ENCODE results near the gene INPP5K. TPM values are rescaled to one million over a fixed set of nuclear protein-coding genes. Genes with fewer than 3 reads are reported as not detected.

Gene INPP5K
- polyA plus RNA-seq, 1 donor from 2014 or later = 35.8 TPM

GRCh38 chr17:1512351-1512750 lies 4.1 kb downstream of the INPP5K start:
- no peaks in the 10 kb centered on the region for H3K36me3 ChIP-seq (ENCODE audit: insufficient read depth, low read length)
- no peaks in the 10 kb centered on the region for H3K9me3 ChIP-seq (ENCODE audit: low read length)
- no peaks in the 10 kb centered on the region for H3F3A ChIP-seq (ENCODE audit: insufficient read depth, low read length, poor library complexity, severe bottlenecking)
- H3K79me2 ChIP-seq (replicated peaks; ENCODE audit: insufficient read depth, low read length) = peaks cover 14% of the 10 kb centered on the region
- H3K4me3 ChIP-seq (ENCODE audit: low read length) = no peak overlapping the region
- H3K4me2 ChIP-seq (ENCODE audit: low read length) = no peak overlapping the region
- H3K27ac ChIP-seq (ENCODE audit: low read length) = no peak overlapping the region
- no peak overlapping the region for H3K9ac ChIP-seq (ENCODE audit: low read length)
- no peaks in the 10 kb centered on the region for H3K27me3 ChIP-seq (ENCODE audit: insufficient read depth, low read depth, low read length)
- no peak overlapping the region for H2AFZ ChIP-seq (ENCODE audit: low read depth, low read length)
- no peaks in the 10 kb centered on the region for H3K9me2 ChIP-seq (ENCODE audit: insufficient read depth, low read length)
- TF ChIP-seq REST (IDR thresholded peaks at IDR 0.05; ENCODE audit: borderline replicate concordance) (no peak), MXI1 (conservative IDR thresholded peaks at IDR 0.05; ENCODE audit: poor library complexity, severe bottlenecking) (no peak), SMC3 (conservative IDR thresholded peaks at IDR 0.05; ENCODE audit: poor library complexity) (no peak), RAD21 (conservative IDR thresholded peaks at IDR 0.05) (no peak), CTCF (IDR thresholded peaks at IDR 0.05; ENCODE audit: poor library complexity, severe bottlenecking) (no peak), EZH2 (IDR thresholded peaks at IDR 0.05; ENCODE audit: borderline replicate concordance, insufficient read depth, low read length, poor library complexity, severe bottlenecking) (no peak)
- H4K20me1 ChIP-seq (ENCODE audit: insufficient read depth) = no peaks in the 10 kb centered on the region

DNA sequence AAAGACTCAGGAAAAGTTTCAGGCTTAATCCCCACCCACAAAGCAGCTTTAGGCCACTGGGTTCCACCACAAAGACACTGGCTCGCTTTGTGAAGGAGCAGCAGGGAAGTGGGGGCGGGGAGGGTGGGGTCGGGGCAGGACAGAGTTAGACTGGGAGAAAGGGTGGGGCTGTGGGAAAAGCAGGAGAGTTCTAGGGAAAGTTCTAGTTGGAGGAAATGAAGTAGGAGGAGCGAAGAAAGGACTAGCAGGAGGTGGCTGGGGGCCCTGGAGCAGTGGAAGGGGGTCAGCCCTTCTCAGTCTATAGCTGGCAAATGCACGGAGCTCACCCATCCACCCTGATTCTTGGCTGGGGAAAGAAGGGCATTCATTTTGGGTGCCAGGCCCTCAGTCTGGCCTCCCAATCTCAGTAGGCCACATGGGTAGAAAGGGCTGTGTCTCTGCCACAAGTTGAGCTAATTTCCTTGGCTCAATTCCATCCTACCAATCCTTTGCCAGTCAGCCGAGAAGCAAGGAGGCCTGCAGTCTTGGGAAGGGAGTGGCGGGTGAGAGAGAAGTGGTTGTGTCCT lies 4.6 kb downstream of the INPP5K start:
- Histone ChIP-seq H3K9me2 (ENCODE audit: insufficient read depth, low read length) (no peaks in the 10 kb centered on the region), H3F3A (ENCODE audit: insufficient read depth, low read length, poor library complexity, severe bottlenecking) (no peaks in the 10 kb centered on the region), H3K4me2 (ENCODE audit: low read length) (no peak overlapping the region), H4K20me1 (ENCODE audit: insufficient read depth) (no peaks in the 10 kb centered on the region), H3K27ac (ENCODE audit: low read length) (no peak overlapping the region), H3K27me3 (ENCODE audit: insufficient read depth, low read depth, low read length) (no peaks in the 10 kb centered on the region), H3K79me2 (replicated peaks; ENCODE audit: insufficient read depth, low read length) (peaks cover 10% of the 10 kb centered on the region), H3K4me3 (ENCODE audit: low read length) (no peak overlapping the region), H3K9ac (ENCODE audit: low read length) (no peak overlapping the region), H2AFZ (ENCODE audit: low read depth, low read length) (no peak overlapping the region), H3K9me3 (ENCODE audit: low read length) (no peaks in the 10 kb centered on the region), H3K36me3 (ENCODE audit: insufficient read depth, low read length) (no peaks in the 10 kb centered on the region)
- no peak for TF ChIP-seq MXI1 (conservative IDR thresholded peaks at IDR 0.05; ENCODE audit: poor library complexity, severe bottlenecking)
- TF ChIP-seq RAD21 (conservative IDR thresholded peaks at IDR 0.05) = no peak
- no peak for TF ChIP-seq EZH2 (IDR thresholded peaks at IDR 0.05; ENCODE audit: borderline replicate concordance, insufficient read depth, low read length, poor library complexity, severe bottlenecking)
- TF ChIP-seq SMC3 (conservative IDR thresholded peaks at IDR 0.05; ENCODE audit: poor library complexity) = no peak
- no peak for TF ChIP-seq POLR2AphosphoS5 (IDR thresholded peaks at IDR 0.05)
- TF ChIP-seq REST (IDR thresholded peaks at IDR 0.05; ENCODE audit: borderline replicate concordance) = no peak
- no peak for TF ChIP-seq EP300 (conservative IDR thresholded peaks at IDR 0.05; ENCODE audit: poor library complexity, severe bottlenecking)
- TF ChIP-seq CTCF (IDR thresholded peaks at IDR 0.05; ENCODE audit: poor library complexity, severe bottlenecking) = no peak
- TF ChIP-seq TAF1 (IDR thresholded peaks at IDR 0.05; ENCODE audit: low read depth) = no peak

Measured in neural cell (in vitro differentiated cells).